HEK293T (cell line): ENCODE results near the gene GRIP1.

Source experiments
- ARNT ChIP-seq: fragments of 450-650 bp; IDR thresholded peaks from 2 replicates; pipeline ENCODE4 v1.6.1; 2017; ENCODE audit warnings: mild to moderate bottlenecking
- BHLHE40 ChIP-seq: fragments of 450-650 bp; IDR thresholded peaks from 2 replicates; pipeline ENCODE4 v1.6.1; 2016; ENCODE audit warnings: mild to moderate bottlenecking, moderate library complexity, borderline replicate concordance
- ELF4 ChIP-seq: fragments of 450-650 bp; IDR thresholded peaks from 2 replicates; pipeline ENCODE4 v1.6.1; 2017; ENCODE audit warnings: antibody characterized with exemption
- FOXA1 ChIP-seq: fragments of 450-650 bp; IDR thresholded peaks from 2 replicates; pipeline ENCODE4 v1.6.1; 2016; ENCODE audit warnings: mild to moderate bottlenecking
- FOXM1 ChIP-seq: fragments of 450-650 bp; IDR thresholded peaks from 2 replicates; pipeline ENCODE4 v1.6.1; 2017; ENCODE audit warnings: mild to moderate bottlenecking, borderline replicate concordance
- SP1 ChIP-seq: fragments of 450-650 bp; IDR thresholded peaks from 2 replicates; pipeline ENCODE4 v1.6.1; 2017
- SUZ12 ChIP-seq: fragments of 450-650 bp; IDR thresholded peaks from 2 replicates; pipeline ENCODE4 v1.6.1; 2016; ENCODE audit warnings: mild to moderate bottlenecking
- TARDBP ChIP-seq: fragments of 450-650 bp; IDR thresholded peaks from 2 replicates; pipeline ENCODE4 v1.6.1; 2016

GRCh38 chr12:66500091-66500490, 178.8 kb downstream of the GRIP1 start:
- TF ChIP-seq FOXM1 (no peak), ELF4 (no peak), SUZ12 (no peak), FOXA1 (no peak), SP1 (no peak), ARNT (no peak), BHLHE40 (no peak), TARDBP (no peak)
